NB4 (cell line): ENCODE measurements around the gene ZMYM3.

Experiments
- CTCF ChIP-seq: IDR thresholded peaks from one replicate; pipeline ENCODE4 v1.5.1; 2012; ENCODE audit warnings: low read depth, low read length
- MAX ChIP-seq: IDR thresholded peaks from 2 replicates; pipeline ENCODE4 v1.6.1; 2011; ENCODE audit warnings: low read depth, low read length
- POLR2A ChIP-seq: IDR thresholded peaks from 2 replicates; pipeline ENCODE4 v1.6.1; 2011; ENCODE audit warnings: mild to moderate bottlenecking; ENCODE audit not compliant: insufficient read length; ENCODE audit errors: extremely low read depth

GRCh38 chrX:71191248-71191647 is 62.7 kb downstream of the ZMYM3 start:
- no peak for TF ChIP-seq CTCF
- TF ChIP-seq MAX: no peak
- TF ChIP-seq POLR2A: no peak
